NB4 (cell line): ENCODE data around the gene ISG15.

Experiments used
- CTCF ChIP-seq: IDR thresholded peaks from one replicate; pipeline ENCODE4 v1.5.1; 2012; ENCODE audit warnings: low read depth, low read length
- MAX ChIP-seq: IDR thresholded peaks from 2 replicates; pipeline ENCODE4 v1.6.1; 2011; ENCODE audit warnings: low read depth, low read length
- MYC ChIP-seq: IDR thresholded peaks from 2 replicates; pipeline ENCODE4 v1.6.1; 2011; ENCODE audit warnings: low read depth, low read length
- POLR2A ChIP-seq: IDR thresholded peaks from 2 replicates; pipeline ENCODE4 v1.6.1; 2011; ENCODE audit warnings: mild to moderate bottlenecking; ENCODE audit not compliant: insufficient read length; ENCODE audit errors: extremely low read depth

GRCh38 chr1:996851-997712, 16.2 kb upstream of the ISG15 start:
- no peak for TF ChIP-seq CTCF
- no peak for TF ChIP-seq POLR2A
- no peak for TF ChIP-seq MYC
- no peak for TF ChIP-seq MAX
